ENCODE results near the gene GIPC3.

DNA sequence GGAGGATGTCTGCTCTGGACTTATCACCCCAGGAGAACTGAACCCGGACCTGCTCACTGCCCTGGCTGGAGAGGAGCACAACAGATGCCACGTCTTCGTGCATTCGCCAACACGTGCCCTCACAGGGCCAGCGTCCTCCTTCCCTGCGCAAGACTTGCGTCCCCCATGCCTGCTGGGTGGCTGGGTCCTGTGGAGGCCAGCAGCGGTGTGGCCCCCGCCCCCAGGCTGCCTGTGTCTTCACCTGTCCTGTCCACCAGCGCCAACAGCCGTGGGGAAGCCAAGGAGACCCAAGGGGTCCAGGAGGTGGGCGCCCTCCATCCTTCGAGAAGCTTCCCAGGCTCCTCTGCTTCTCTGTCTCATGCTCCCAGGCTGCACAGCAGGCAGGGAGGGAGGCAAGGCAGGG is 49.7 kb upstream of the GIPC3 start:
- TF ChIP-seq POLR2A (IDR thresholded peaks at IDR 0.05; ENCODE audit: control extremely low read depth in 1 of 2, low read depth in 2 of 2, low read length in 2 of 2) (no peak), SRF (IDR thresholded peaks at IDR 0.05; ENCODE audit: low read depth, low read length) (no peak), PHF8 (conservative IDR thresholded peaks at IDR 0.05; ENCODE audit: low read depth, low read length) (no peak)
